Measurements from ENCODE around the gene MCUB.

MCUB gene

GRCh38 chr4:109684727-109685126 lies 124.7 kb downstream of the MCUB start:
- Histone ChIP-seq H3K9me3 (ENCODE audit: control insufficient read depth, low read length) (no peaks in the 10 kb centered on the region), H3K4me3 (ENCODE audit: insufficient read depth, low read depth, low read length, poor library complexity, severe bottlenecking) (no peak overlapping the region), H3K27ac (ENCODE audit: insufficient read depth, low read length, poor library complexity, severe bottlenecking) (no peak overlapping the region), H3K4me1 (ENCODE audit: control insufficient read depth, insufficient read depth, low read length, poor library complexity, severe bottlenecking) (no peaks in the 10 kb centered on the region), H3K36me3 (ENCODE audit: control insufficient read depth, insufficient read depth, low read length) (peaks cover 25% of the 10 kb centered on the region), H3K27me3 (replicated peaks; ENCODE audit: control insufficient read depth, insufficient read depth, low read length, poor library complexity, severe bottlenecking) (no peaks in the 10 kb centered on the region)
- DNase-seq = no peak

GRCh38 chr4:109690690-109691410 lies 130.8 kb downstream of the MCUB start:
- H3K36me3 ChIP-seq (ENCODE audit: control insufficient read depth, insufficient read depth, low read length) = peaks cover 35% of the 10 kb centered on the region
- H3K4me3 ChIP-seq (ENCODE audit: insufficient read depth, low read depth, low read length, poor library complexity, severe bottlenecking) = no peak overlapping the region
- H3K4me1 ChIP-seq (ENCODE audit: control insufficient read depth, insufficient read depth, low read length, poor library complexity, severe bottlenecking) = peaks cover 14% of the 10 kb centered on the region
- no peaks in the 10 kb centered on the region for H3K27me3 ChIP-seq (replicated peaks; ENCODE audit: control insufficient read depth, insufficient read depth, low read length, poor library complexity, severe bottlenecking)
- H3K27ac ChIP-seq (ENCODE audit: insufficient read depth, low read length, poor library complexity, severe bottlenecking) = peak overlapping the region; percentile 40
- H3K9me3 ChIP-seq (ENCODE audit: control insufficient read depth, low read length) = no peaks in the 10 kb centered on the region
- DNase-seq = no peak

GRCh38 chr4:109691411-109691920 lies 131.4 kb downstream of the MCUB start:
- Histone ChIP-seq H3K27ac (ENCODE audit: insufficient read depth, low read length, poor library complexity, severe bottlenecking) (peak overlapping the region; percentile 40), H3K9me3 (ENCODE audit: control insufficient read depth, low read length) (no peaks in the 10 kb centered on the region), H3K27me3 (replicated peaks; ENCODE audit: control insufficient read depth, insufficient read depth, low read length, poor library complexity, severe bottlenecking) (no peaks in the 10 kb centered on the region), H3K4me3 (ENCODE audit: insufficient read depth, low read depth, low read length, poor library complexity, severe bottlenecking) (no peak overlapping the region), H3K36me3 (ENCODE audit: control insufficient read depth, insufficient read depth, low read length) (peaks cover 35% of the 10 kb centered on the region), H3K4me1 (ENCODE audit: control insufficient read depth, insufficient read depth, low read length, poor library complexity, severe bottlenecking) (peaks cover 14% of the 10 kb centered on the region)
- DNase-seq = no peak

GRCh38 chr4:109698656-109699055 lies 138.6 kb downstream of the MCUB start:
- H3K27ac ChIP-seq (ENCODE audit: insufficient read depth, low read length, poor library complexity, severe bottlenecking) = no peak overlapping the region
- no peak for DNase-seq
- peaks cover 6% of the 10 kb centered on the region for H3K4me1 ChIP-seq (ENCODE audit: control insufficient read depth, insufficient read depth, low read length, poor library complexity, severe bottlenecking)
- H3K36me3 ChIP-seq (ENCODE audit: control insufficient read depth, insufficient read depth, low read length) = peaks cover 17% of the 10 kb centered on the region
- H3K9me3 ChIP-seq (ENCODE audit: control insufficient read depth, low read length) = no peaks in the 10 kb centered on the region
- H3K4me3 ChIP-seq (ENCODE audit: insufficient read depth, low read depth, low read length, poor library complexity, severe bottlenecking) = no peak overlapping the region
- H3K27me3 ChIP-seq (replicated peaks; ENCODE audit: control insufficient read depth, insufficient read depth, low read length, poor library complexity, severe bottlenecking) = no peaks in the 10 kb centered on the region

- Histone ChIP-seq H3K4me3 (ENCODE audit: insufficient read depth, low read depth, low read length, poor library complexity, severe bottlenecking) (no peak overlapping the region), H3K27me3 (replicated peaks; ENCODE audit: control insufficient read depth, insufficient read depth, low read length, poor library complexity, severe bottlenecking) (no peaks in the 10 kb centered on the region), H3K9me3 (ENCODE audit: control insufficient read depth, low read length) (no peaks in the 10 kb centered on the region), H3K36me3 (ENCODE audit: control insufficient read depth, insufficient read depth, low read length) (peaks cover 9% of the 10 kb centered on the region), H3K27ac (ENCODE audit: insufficient read depth, low read length, poor library complexity, severe bottlenecking) (no peak overlapping the region), H3K4me1 (ENCODE audit: control insufficient read depth, insufficient read depth, low read length, poor library complexity, severe bottlenecking) (peaks cover 9% of the 10 kb centered on the region)
- no peak for DNase-seq
Observed at GRCh38 chr4:109699553-109700225, 139.6 kb downstream of the MCUB start.

GRCh38 chr4:109701566-109702410 lies 141.7 kb downstream of the MCUB start:
- no peak for DNase-seq
- H3K27me3 ChIP-seq (replicated peaks; ENCODE audit: control insufficient read depth, insufficient read depth, low read length, poor library complexity, severe bottlenecking) = no peaks in the 10 kb centered on the region
- peaks cover 9% of the 10 kb centered on the region for H3K4me1 ChIP-seq (ENCODE audit: control insufficient read depth, insufficient read depth, low read length, poor library complexity, severe bottlenecking)
- H3K4me3 ChIP-seq (ENCODE audit: insufficient read depth, low read depth, low read length, poor library complexity, severe bottlenecking) = peak overlapping the region; percentile 79
- peaks cover 9% of the 10 kb centered on the region for H3K36me3 ChIP-seq (ENCODE audit: control insufficient read depth, insufficient read depth, low read length)
- peak overlapping the region; percentile 65 for H3K27ac ChIP-seq (ENCODE audit: insufficient read depth, low read length, poor library complexity, severe bottlenecking)
- H3K9me3 ChIP-seq (ENCODE audit: control insufficient read depth, low read length) = no peaks in the 10 kb centered on the region

- Histone ChIP-seq H3K36me3 (ENCODE audit: control insufficient read depth, insufficient read depth, low read length) (no peaks in the 10 kb centered on the region), H3K27ac (ENCODE audit: insufficient read depth, low read length, poor library complexity, severe bottlenecking) (peak within 1 kb of the TSS; percentile 65), H3K4me3 (ENCODE audit: insufficient read depth, low read depth, low read length, poor library complexity, severe bottlenecking) (peak within 1 kb of the TSS; percentile 79), H3K27me3 (replicated peaks; ENCODE audit: control insufficient read depth, insufficient read depth, low read length, poor library complexity, severe bottlenecking) (no peaks in the 10 kb centered on the region), H3K9me3 (ENCODE audit: control insufficient read depth, low read length) (no peaks in the 10 kb centered on the region), H3K4me1 (ENCODE audit: control insufficient read depth, insufficient read depth, low read length, poor library complexity, severe bottlenecking) (peaks cover 9% of the 10 kb centered on the region)
- DNase-seq = peak; percentile 52 to 69 (median 64)
Observed at GRCh38 chr4:109702950-109703663, 143.1 kb downstream of the MCUB start, which contains the start of gene CASP6. Gene CASP6 (minus strand): TSS chr4:109703445. CDS start chr4:109703395, 50 bp downstream.

- Histone ChIP-seq H3K27me3 (replicated peaks; ENCODE audit: control insufficient read depth, insufficient read depth, low read length, poor library complexity, severe bottlenecking) (no peaks in the 10 kb centered on the region), H3K4me3 (ENCODE audit: insufficient read depth, low read depth, low read length, poor library complexity, severe bottlenecking) (peak overlapping the region; percentile 79), H3K27ac (ENCODE audit: insufficient read depth, low read length, poor library complexity, severe bottlenecking) (peak overlapping the region; percentile 65), H3K4me1 (ENCODE audit: control insufficient read depth, insufficient read depth, low read length, poor library complexity, severe bottlenecking) (peaks cover 9% of the 10 kb centered on the region), H3K36me3 (ENCODE audit: control insufficient read depth, insufficient read depth, low read length) (no peaks in the 10 kb centered on the region), H3K9me3 (ENCODE audit: control insufficient read depth, low read length) (no peaks in the 10 kb centered on the region)
- no peak for DNase-seq
Observed at GRCh38 chr4:109703664-109704361, 143.8 kb downstream of the MCUB start.

GRCh38 chr4:109708435-109708834 lies 148.4 kb downstream of the MCUB start:
- Histone ChIP-seq H3K4me3 (ENCODE audit: insufficient read depth, low read depth, low read length, poor library complexity, severe bottlenecking) (no peak overlapping the region), H3K36me3 (ENCODE audit: control insufficient read depth, insufficient read depth, low read length) (no peaks in the 10 kb centered on the region), H3K27me3 (replicated peaks; ENCODE audit: control insufficient read depth, insufficient read depth, low read length, poor library complexity, severe bottlenecking) (no peaks in the 10 kb centered on the region), H3K9me3 (ENCODE audit: control insufficient read depth, low read length) (no peaks in the 10 kb centered on the region), H3K27ac (ENCODE audit: insufficient read depth, low read length, poor library complexity, severe bottlenecking) (no peak overlapping the region), H3K4me1 (ENCODE audit: control insufficient read depth, insufficient read depth, low read length, poor library complexity, severe bottlenecking) (peaks cover 4% of the 10 kb centered on the region)
- DNase-seq = no peak

All from effector memory CD4-positive, alpha-beta T cell (primary cell).